DMS 273 (cell line): ENCODE data around the gene NEU1.
A peak's percentile ranks its signal among the peaks of the same experiment; 100 is the strongest.
"Not testable (repeated sequence)": the region's sequence is repeated elsewhere in the genome, so short reads cannot be mapped to it uniquely, and the experiment has no call there.

Source experiments
- DNase-seq: peaks from one replicate; lab custom pipeline; 2025; ENCODE audit not compliant: unreplicated experiment; lab: John Stamatoyannopoulos, UW

NEU1 gene

GRCh38 chr6:31821301-31822035 lies 41.2 kb downstream of the NEU1 start:
- DNase-seq = peak; percentile 75

DNA sequence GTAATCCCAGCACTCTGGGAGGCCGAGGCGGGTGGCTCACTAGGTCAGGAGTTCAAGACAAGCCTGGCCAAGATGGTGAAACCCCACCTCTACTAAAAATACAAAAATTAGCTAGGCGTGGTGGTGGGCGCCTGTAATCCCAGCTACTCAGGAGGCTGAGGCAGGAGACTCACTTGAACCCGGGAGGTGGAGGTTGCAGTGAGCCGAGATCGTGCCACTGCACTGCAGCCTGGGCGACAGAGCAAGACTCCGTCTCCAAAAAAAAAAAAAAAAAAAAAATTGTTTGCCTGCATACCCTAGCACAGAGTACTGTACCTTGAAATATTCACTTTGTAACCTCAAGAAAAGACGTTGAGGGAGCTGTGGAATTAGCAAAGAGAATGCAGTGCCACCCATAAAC lies 42.2 kb downstream of the NEU1 start:
- not testable (repeated sequence) for DNase-seq

- DNase-seq = no peak
Measured at GRCh38 chr6:31819871-31820299, 42.7 kb downstream of the NEU1 start.

GRCh38 chr6:31817929-31818511 lies 44.6 kb downstream of the NEU1 start:
- DNase-seq = peak; percentile 33

- DNase-seq = not testable (repeated sequence)
Measured at GRCh38 chr6:31817133-31817928, 45.3 kb downstream of the NEU1 start.

- peak; percentile 94 for DNase-seq
Measured at GRCh38 chr6:31815025-31815838, 47.4 kb downstream of the NEU1 start, which contains the start of the genes HSPA1A and HSPA1L. Gene HSPA1A, plus strand, starts transcription at chr6:31815543. Its CDS starts 214 bp downstream, at chr6:31815757. Gene HSPA1L, minus strand, starts transcription at chr6:31815283. Its CDS starts 3,311 bp downstream, at chr6:31811972.

DNA sequence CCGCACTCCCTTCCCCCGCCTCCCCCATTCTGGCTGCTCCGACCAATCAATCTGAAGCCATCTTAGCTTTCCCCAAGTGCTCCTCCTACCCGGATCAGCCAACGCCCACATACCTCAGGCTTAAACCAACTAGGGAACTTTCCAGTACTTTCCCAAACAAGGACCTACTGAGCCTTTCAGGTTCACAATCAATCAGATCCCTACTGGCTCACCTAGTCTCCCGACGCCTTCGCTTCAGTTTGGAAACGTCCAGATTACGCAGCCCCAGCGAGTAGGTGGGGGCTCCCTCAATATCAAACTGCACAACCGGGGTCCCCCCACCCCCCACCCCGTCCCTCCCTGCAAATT lies 48.0 kb downstream of the NEU1 start:
- peak; percentile 97 for DNase-seq

- DNase-seq = no peak
Measured at GRCh38 chr6:31813465-31813849, 49.2 kb downstream of the NEU1 start.

GRCh38 chr6:31811645-31812044 lies 51.0 kb downstream of the NEU1 start:
- DNase-seq = no peak

DNA sequence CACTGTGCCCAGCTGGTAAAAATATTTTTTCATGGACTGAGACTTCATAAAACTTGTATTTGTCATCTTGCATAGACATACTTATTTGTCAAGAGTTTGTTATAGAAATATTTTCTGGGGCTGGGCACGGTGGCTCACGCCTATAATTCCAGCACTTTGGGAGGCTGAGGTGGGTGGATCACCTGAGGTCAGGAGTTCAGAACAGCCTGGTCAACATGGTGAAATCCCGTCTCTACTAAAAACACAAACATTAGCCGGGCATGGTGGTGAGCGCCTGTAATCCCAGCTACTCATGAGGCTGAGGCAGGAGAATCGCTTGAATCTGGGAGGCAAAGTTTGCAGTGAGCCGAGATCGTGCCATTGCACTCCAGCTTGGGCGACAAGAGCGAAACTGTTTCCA lies 54.0 kb downstream of the NEU1 start:
- DNase-seq = not testable (repeated sequence)
